Neural progenitor cell (in vitro differentiated cells): ENCODE results near the gene RNH1. TPM values are rescaled to one million over a fixed set of nuclear protein-coding genes. Genes with fewer than 3 reads are reported as not detected.

ENCODE experiments used
- DNase-seq: peaks from one replicate; pipeline ENCODE4 v3.0.0-alpha.2; 2016; ENCODE audit warnings: low spot score
- H2AFZ ChIP-seq: fragments of 200-600 bp; sonication (generic); replicated peaks from 2 replicates; pipeline ENCODE4 v1.6.1; 2016; ENCODE audit warnings: antibody characterized with exemption
- H3F3A ChIP-seq: fragments of 200-600 bp; sonication (generic); 2 replicates; pipeline ENCODE4 v1.6.1; 2016; ENCODE audit warnings: antibody characterized with exemption, low read depth
- H3K27ac ChIP-seq: fragments of 200-600 bp; sonication (generic); 2 replicates; pipeline ENCODE4 v1.5.1; 2016; ENCODE audit warnings: mild to moderate bottlenecking
- H3K27me3 ChIP-seq: fragments of 200-600 bp; sonication (generic); 2 replicates; pipeline ENCODE4 v1.6.1; 2016; ENCODE audit warnings: mild to moderate bottlenecking, moderate library complexity
- H3K36me3 ChIP-seq: fragments of 200-600 bp; sonication (generic); 2 replicates; pipeline ENCODE4 v1.5.1; 2016
- H3K4me1 ChIP-seq: fragments of 200-600 bp; sonication (generic); 2 replicates; pipeline ENCODE4 v1.6.1; 2016; ENCODE audit warnings: mixed run types
- H3K4me2 ChIP-seq: fragments of 200-600 bp; sonication (generic); 2 replicates; pipeline ENCODE4 v1.6.1; 2016
- H3K4me3 ChIP-seq: fragments of 200-600 bp; sonication (generic); 2 replicates; pipeline ENCODE4 v1.5.1; 2016
- H3K79me2 ChIP-seq: fragments of 200-600 bp; sonication (generic); 2 replicates; pipeline ENCODE4 v1.6.1; 2016; ENCODE audit warnings: low read depth
- H3K9ac ChIP-seq: fragments of 200-600 bp; sonication (generic); 2 replicates; pipeline ENCODE4 v1.6.1; 2016
- H3K9me3 ChIP-seq: fragments of 200-600 bp; sonication (generic); 2 replicates; pipeline ENCODE4 v1.5.1; 2016; ENCODE audit warnings: low read depth
- H4K20me1 ChIP-seq: fragments of 200-600 bp; sonication (generic); 2 replicates; pipeline ENCODE4 v1.6.1; 2016; ENCODE audit warnings: low read depth
- H3K27ac Mint-ChIP-seq: 3 replicates; pipeline ENCODE4 v1.8.0; 2021; ENCODE audit warnings: mixed read lengths
- H3K27me3 Mint-ChIP-seq: 2 replicates; pipeline ENCODE4 v1.8.0; 2022; ENCODE audit warnings: low read depth, mild to moderate bottlenecking, inconsistent platforms, moderate library complexity, mixed read lengths; ENCODE audit not compliant: insufficient read depth
- H3K36me3 Mint-ChIP-seq: 3 replicates; pipeline ENCODE4 v1.8.0; 2021; ENCODE audit warnings: mixed read lengths
- H3K4me1 Mint-ChIP-seq: 3 replicates; pipeline ENCODE4 v1.8.0; 2021; ENCODE audit warnings: mixed read lengths
- H3K4me3 Mint-ChIP-seq: 3 replicates; pipeline ENCODE4 v1.8.0; 2021; ENCODE audit warnings: mild to moderate bottlenecking, moderate library complexity, mixed read lengths
- H3K9me3 Mint-ChIP-seq: 3 replicates; pipeline ENCODE4 v1.8.0; 2020; ENCODE audit warnings: mixed read lengths
- EZH2 ChIP-seq: fragments of 200-600 bp; sonication (generic); IDR thresholded peaks from 2 replicates; pipeline ENCODE4 v1.6.1; 2017; ENCODE audit warnings: antibody characterized with exemption, mild to moderate bottlenecking, moderate library complexity
- EZH2phosphoT487 ChIP-seq: fragments of 200-600 bp; sonication (generic); IDR thresholded peaks from 2 replicates; pipeline ENCODE4 v1.6.1; 2017; ENCODE audit warnings: antibody characterized with exemption
- total RNA-seq: library from RNA; depleted of rRNA; stranded (reverse); fragments of >200 nt; gene quantifications from 2 replicates; pipeline ENCODE4 v1.2.3, GENCODE V29; 2015; ENCODE audit warnings: low replicate concordance
- TF ChIP-seq, protein P1 (sequence below): fragments of 200-600 bp; sonication (generic); IDR thresholded peaks from 2 replicates; pipeline ENCODE4 v1.5.1; 2017; ENCODE audit warnings: antibody characterized with exemption, mild to moderate bottlenecking

RNH1 gene
- total RNA-seq, 1 donor from 2014 or later, result 10.5 TPM

DNA sequence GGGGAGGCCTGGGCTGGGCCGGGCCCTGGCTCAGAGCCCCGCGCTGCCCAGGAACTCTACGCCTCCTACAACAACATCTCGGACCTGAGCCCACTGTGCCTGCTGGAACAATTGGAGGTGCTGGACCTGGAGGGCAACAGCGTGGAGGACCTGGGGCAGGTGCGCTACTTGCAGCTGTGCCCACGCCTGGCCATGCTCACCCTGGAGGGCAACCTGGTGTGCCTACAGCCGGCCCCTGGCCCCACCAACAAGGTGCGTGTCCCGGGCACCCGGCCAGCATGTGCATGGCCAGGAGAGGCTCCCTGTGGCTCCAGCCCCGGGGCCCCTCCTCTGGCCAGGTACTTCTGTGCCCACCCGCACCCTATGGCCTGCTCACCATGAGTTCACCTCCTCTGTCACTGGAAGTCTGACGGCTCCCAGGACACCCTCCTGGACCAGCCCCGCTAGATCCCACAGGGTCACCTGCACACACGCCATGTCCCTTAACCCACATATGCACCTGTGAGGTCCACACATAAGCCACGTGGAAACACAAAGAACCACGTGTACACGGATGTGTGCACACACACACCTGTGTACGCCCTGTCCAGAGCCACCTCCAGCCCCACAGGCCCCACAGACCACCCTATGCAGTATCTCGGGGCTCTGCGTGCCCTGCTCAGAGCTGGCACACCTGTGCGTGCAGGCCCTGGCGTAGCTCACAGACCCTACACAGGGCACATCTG is 43.1 kb upstream of the RNH1 start:
- Histone ChIP-seq H3K9ac (no peak overlapping the region), H3K4me1 (peaks cover 3% of the 10 kb centered on the region), H3K27ac (no peak overlapping the region), H4K20me1 (no peaks in the 10 kb centered on the region), H2AFZ (no peak overlapping the region), H3K4me2 (no peak overlapping the region), H3K27me3 (peaks cover 9% of the 10 kb centered on the region), H3K79me2 (no peaks in the 10 kb centered on the region), H3K36me3 (no peaks in the 10 kb centered on the region), H3K4me3 (no peak overlapping the region), H3F3A (no peaks in the 10 kb centered on the region), H3K9me3 (no peaks in the 10 kb centered on the region)
- Mint-ChIP-seq H3K27ac (peak overlapping the region; percentile 42), H3K27me3 (peaks cover 5% of the 10 kb centered on the region), H3K4me3 (no peak overlapping the region), H3K4me1 (peaks cover 13% of the 10 kb centered on the region), H3K36me3 (no peaks in the 10 kb centered on the region), H3K9me3 (no peaks in the 10 kb centered on the region)
- no peak for DNase-seq
- TF ChIP-seq EZH2phosphoT487, result no peak

DNA sequence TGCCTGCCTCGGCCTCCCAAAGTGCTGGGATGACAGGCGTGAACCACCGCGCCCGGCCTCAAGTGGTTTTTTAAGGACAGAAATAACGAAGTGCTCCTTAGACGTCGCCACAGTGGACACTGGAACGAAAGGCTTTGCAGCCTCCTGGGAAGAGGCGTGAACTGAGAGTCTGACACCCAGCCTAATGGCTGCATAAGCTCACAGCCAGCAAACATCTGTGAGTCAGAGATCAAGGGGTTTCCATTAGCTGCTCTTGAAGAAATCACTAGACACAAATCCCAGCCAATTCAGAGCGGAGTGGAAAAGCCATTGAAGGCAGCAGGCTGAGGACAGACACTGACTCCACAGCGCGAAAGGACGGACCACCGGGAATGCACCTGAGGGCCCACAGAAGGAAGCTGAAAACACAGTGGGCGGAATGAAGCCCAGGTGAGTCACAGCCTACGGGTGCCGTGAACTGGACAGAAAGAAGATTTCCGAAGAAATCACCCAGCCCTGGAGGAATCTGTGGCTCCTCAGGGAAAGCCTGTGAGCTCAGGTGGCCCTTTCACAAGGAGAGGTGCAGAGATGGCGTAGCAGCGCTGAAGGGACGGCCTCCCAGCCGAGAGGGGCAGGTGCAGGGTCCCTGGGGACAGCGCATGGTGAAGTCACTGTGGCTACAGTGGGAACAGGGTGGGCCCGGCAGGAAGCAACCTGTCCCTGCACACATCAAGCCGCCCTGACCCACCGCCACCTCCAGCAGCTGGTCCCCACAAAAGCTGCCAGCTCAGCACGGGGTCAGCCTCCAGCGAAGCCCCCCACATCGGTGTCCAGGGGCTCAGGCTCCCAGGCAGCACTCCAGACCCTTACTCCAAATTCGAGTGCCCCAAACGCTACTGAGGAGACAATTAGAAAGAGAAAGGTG is 41.9 kb upstream of the RNH1 start:
- no peak overlapping the region for H2AFZ ChIP-seq
- H3K79me2 ChIP-seq, result no peaks in the 10 kb centered on the region
- peak overlapping the region; percentile 71 for H3K4me3 Mint-ChIP-seq

DNA sequence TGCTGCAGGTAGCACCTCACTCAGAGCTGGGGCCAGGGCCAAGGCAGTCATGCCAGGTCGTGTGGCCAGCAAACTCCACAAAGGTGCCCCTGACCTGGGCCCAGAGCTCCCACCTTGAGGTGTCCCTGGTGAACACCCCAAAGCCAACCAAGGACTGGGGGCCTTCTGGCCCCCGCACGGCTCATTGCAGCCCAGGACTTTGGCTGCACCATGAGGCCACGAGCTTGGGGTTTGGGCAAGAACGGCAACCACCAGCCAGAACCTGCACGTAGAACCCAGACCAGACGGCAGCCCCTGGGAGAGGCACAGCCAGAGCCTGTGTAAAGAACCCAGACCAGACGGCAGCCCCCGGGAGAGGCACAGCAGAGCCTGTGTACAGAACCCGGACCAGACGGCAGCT is 38.1 kb upstream of the RNH1 start:
- no peak for DNase-seq
- Histone ChIP-seq H3K36me3 (no peaks in the 10 kb centered on the region), H3K79me2 (no peaks in the 10 kb centered on the region), H3K9me3 (no peaks in the 10 kb centered on the region), H4K20me1 (no peaks in the 10 kb centered on the region), H3K27ac (no peak overlapping the region), H3K4me3 (no peak overlapping the region), H3K4me1 (peaks cover 8% of the 10 kb centered on the region), H3F3A (no peaks in the 10 kb centered on the region), H3K27me3 (no peaks in the 10 kb centered on the region), H3K4me2 (no peak overlapping the region), H2AFZ (no peak overlapping the region), H3K9ac (no peak overlapping the region)
- H3K4me1 Mint-ChIP-seq, result peaks cover 9% of the 10 kb centered on the region
- no peak overlapping the region for H3K27ac Mint-ChIP-seq
- no peaks in the 10 kb centered on the region for H3K9me3 Mint-ChIP-seq
- H3K36me3 Mint-ChIP-seq, result peaks cover 2% of the 10 kb centered on the region
- no peak overlapping the region for H3K4me3 Mint-ChIP-seq
- H3K27me3 Mint-ChIP-seq, result peaks cover 5% of the 10 kb centered on the region
- no peak for TF ChIP-seq EZH2
- TF ChIP-seq EZH2phosphoT487, result no peak
- TF ChIP-seq, protein P1, sequence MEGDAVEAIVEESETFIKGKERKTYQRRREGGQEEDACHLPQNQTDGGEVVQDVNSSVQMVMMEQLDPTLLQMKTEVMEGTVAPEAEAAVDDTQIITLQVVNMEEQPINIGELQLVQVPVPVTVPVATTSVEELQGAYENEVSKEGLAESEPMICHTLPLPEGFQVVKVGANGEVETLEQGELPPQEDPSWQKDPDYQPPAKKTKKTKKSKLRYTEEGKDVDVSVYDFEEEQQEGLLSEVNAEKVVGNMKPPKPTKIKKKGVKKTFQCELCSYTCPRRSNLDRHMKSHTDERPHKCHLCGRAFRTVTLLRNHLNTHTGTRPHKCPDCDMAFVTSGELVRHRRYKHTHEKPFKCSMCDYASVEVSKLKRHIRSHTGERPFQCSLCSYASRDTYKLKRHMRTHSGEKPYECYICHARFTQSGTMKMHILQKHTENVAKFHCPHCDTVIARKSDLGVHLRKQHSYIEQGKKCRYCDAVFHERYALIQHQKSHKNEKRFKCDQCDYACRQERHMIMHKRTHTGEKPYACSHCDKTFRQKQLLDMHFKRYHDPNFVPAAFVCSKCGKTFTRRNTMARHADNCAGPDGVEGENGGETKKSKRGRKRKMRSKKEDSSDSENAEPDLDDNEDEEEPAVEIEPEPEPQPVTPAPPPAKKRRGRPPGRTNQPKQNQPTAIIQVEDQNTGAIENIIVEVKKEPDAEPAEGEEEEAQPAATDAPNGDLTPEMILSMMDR, result no peak

More for the DNA sequence above, 41.9 kb upstream of the RNH1 start:
- H3K27ac ChIP-seq, result no peak overlapping the region
- H3K27me3 ChIP-seq, result no peaks in the 10 kb centered on the region
- no peak for TF ChIP-seq EZH2phosphoT487
- TF ChIP-seq, protein P1, result no peak
- TF ChIP-seq EZH2, result no peak
- H3K9ac ChIP-seq, result no peak overlapping the region
- Mint-ChIP-seq H3K36me3 (no peaks in the 10 kb centered on the region), H3K9me3 (no peaks in the 10 kb centered on the region), H3K27ac (peak overlapping the region; percentile 91), H3K27me3 (peaks cover 5% of the 10 kb centered on the region), H3K4me1 (peaks cover 13% of the 10 kb centered on the region)
- no peaks in the 10 kb centered on the region for H3K9me3 ChIP-seq
- no peak overlapping the region for H3K4me3 ChIP-seq
- H3K36me3 ChIP-seq, result no peaks in the 10 kb centered on the region
- no peaks in the 10 kb centered on the region for H4K20me1 ChIP-seq
- DNase-seq, result no peak
- H3K4me1 ChIP-seq, result no peaks in the 10 kb centered on the region
- no peaks in the 10 kb centered on the region for H3F3A ChIP-seq
- H3K4me2 ChIP-seq, result no peak overlapping the region
